Hepatocyte (in vitro differentiated cells): Measurements from ENCODE around the gene CCDC159. TPM values are rescaled to one million over a fixed set of nuclear protein-coding genes. Genes with fewer than 3 reads are reported as not detected.

Experiments
- DNase-seq: peaks from one replicate; pipeline ENCODE4 v3.0.0-alpha.2; 2016; ENCODE audit warnings: low spot score
- H2AFZ ChIP-seq: fragments of 200-600 bp; sonication (generic); 2 replicates; pipeline ENCODE4 v1.6.0; 2016; ENCODE audit warnings: antibody characterized with exemption, mild to moderate bottlenecking
- H3K27ac ChIP-seq: fragments of 200-600 bp; sonication (generic); 2 replicates; pipeline ENCODE4 v1.5.1; 2016; ENCODE audit warnings: mild to moderate bottlenecking
- H3K27me3 ChIP-seq: fragments of 200-600 bp; sonication (generic); 2 replicates; pipeline ENCODE4 v1.6.1; 2016
- H3K36me3 ChIP-seq: fragments of 200-600 bp; sonication (generic); replicated peaks from 2 replicates; pipeline ENCODE4 v1.5.1; 2016; ENCODE audit warnings: low read depth; ENCODE audit not compliant: insufficient read depth
- H3K4me1 ChIP-seq: fragments of 200-600 bp; sonication (generic); 2 replicates; pipeline ENCODE4 v1.5.1; 2016; ENCODE audit warnings: mild to moderate bottlenecking, moderate library complexity; ENCODE audit not compliant: insufficient read depth
- H3K4me2 ChIP-seq: fragments of 200-600 bp; sonication (generic); 2 replicates; pipeline ENCODE4 v1.6.0; 2016
- H3K4me3 ChIP-seq: fragments of 200-600 bp; sonication (generic); 2 replicates; pipeline ENCODE4 v1.5.1; 2016; ENCODE audit warnings: mild to moderate bottlenecking
- H3K79me2 ChIP-seq: fragments of 200-600 bp; sonication (generic); 2 replicates; pipeline ENCODE4 v1.6.0; 2017; ENCODE audit warnings: mild to moderate bottlenecking
- H3K9me2 ChIP-seq: fragments of 200-600 bp; sonication (generic); replicated peaks from 2 replicates; pipeline ENCODE4 v1.6.0; 2017; ENCODE audit warnings: mild to moderate bottlenecking; ENCODE audit not compliant: insufficient read depth
- H3K9me3 ChIP-seq: fragments of 200-600 bp; sonication (generic); 2 replicates; pipeline ENCODE4 v1.5.1; 2016; ENCODE audit warnings: low read depth, mild to moderate bottlenecking
- H4K20me1 ChIP-seq: fragments of 200-600 bp; sonication (generic); 2 replicates; pipeline ENCODE4 v1.6.0; 2016; ENCODE audit warnings: mild to moderate bottlenecking; ENCODE audit not compliant: insufficient read depth, poor library complexity, severe bottlenecking
- EZH2 ChIP-seq: fragments of 200-600 bp; sonication (generic); IDR thresholded peaks from 2 replicates; pipeline ENCODE4 v1.6.1; 2016; ENCODE audit warnings: antibody characterized with exemption, mild to moderate bottlenecking, borderline replicate concordance
- EZH2phosphoT487 ChIP-seq: fragments of 200-600 bp; sonication (generic); IDR thresholded peaks from one replicate; pipeline ENCODE4 v1.6.1; 2018; ENCODE audit warnings: antibody characterized with exemption, mild to moderate bottlenecking, low read depth, moderate library complexity; ENCODE audit not compliant: unreplicated experiment, severe bottlenecking
- WGBS: methylation state at CpG from one replicate; pipeline ENCODE4 v1.1.6; 2016; ENCODE audit warnings: low lambda C conversion rate; ENCODE audit errors: missing lambda C conversion rate; 5-methylcytosine and 5-hydroxymethylcytosine counted together
- polyA plus RNA-seq: library from polyadenylated mRNA; unstranded; fragments of >200 nt; fragmentation: Nextera tagmentation; extraction: Ambion mirVana; gene quantifications from 2 replicates; pipeline ENCODE4 v1.2.1, GENCODE V29; 2016
- total RNA-seq: library from RNA; depleted of rRNA; stranded (reverse); fragments of >200 nt; gene quantifications from 2 replicates; pipeline ENCODE4 v1.2.3, GENCODE V29; 2014
- TF ChIP-seq, protein P1 (sequence below): fragments of 200-600 bp; sonication (generic); IDR thresholded peaks from 2 replicates; pipeline ENCODE4 v1.5.1; 2016; ENCODE audit warnings: antibody characterized with exemption, mild to moderate bottlenecking; ENCODE audit not compliant: poor library complexity

The CCDC159 gene
- total and polyA plus RNA-seq, 2 experiments from 2014 or later: 10.1 to 27.1 TPM

GRCh38 chr19:11355160-11356073 is 9.1 kb downstream of the CCDC159 start, which contains the start of gene PLPPR2:
Gene PLPPR2, plus strand, starts transcription at chr19:11355432. Its CDS starts 2,242 bp downstream, at chr19:11357674.
- TF ChIP-seq EZH2phosphoT487 (no peak), EZH2 (no peak)
- TF ChIP-seq, protein P1, sequence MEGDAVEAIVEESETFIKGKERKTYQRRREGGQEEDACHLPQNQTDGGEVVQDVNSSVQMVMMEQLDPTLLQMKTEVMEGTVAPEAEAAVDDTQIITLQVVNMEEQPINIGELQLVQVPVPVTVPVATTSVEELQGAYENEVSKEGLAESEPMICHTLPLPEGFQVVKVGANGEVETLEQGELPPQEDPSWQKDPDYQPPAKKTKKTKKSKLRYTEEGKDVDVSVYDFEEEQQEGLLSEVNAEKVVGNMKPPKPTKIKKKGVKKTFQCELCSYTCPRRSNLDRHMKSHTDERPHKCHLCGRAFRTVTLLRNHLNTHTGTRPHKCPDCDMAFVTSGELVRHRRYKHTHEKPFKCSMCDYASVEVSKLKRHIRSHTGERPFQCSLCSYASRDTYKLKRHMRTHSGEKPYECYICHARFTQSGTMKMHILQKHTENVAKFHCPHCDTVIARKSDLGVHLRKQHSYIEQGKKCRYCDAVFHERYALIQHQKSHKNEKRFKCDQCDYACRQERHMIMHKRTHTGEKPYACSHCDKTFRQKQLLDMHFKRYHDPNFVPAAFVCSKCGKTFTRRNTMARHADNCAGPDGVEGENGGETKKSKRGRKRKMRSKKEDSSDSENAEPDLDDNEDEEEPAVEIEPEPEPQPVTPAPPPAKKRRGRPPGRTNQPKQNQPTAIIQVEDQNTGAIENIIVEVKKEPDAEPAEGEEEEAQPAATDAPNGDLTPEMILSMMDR: no peak
- peak within 1 kb of the TSS; percentile 64 for H3K4me3 ChIP-seq
- no peaks in the 10 kb centered on the region for H3K36me3 ChIP-seq
- DNase-seq: peak; percentile 96
- H3K9me2 ChIP-seq: no peaks in the 10 kb centered on the region
- no peaks in the 10 kb centered on the region for H4K20me1 ChIP-seq
- WGBS: 32% methylated on average over 10 of the region's 62 CpGs
- peak within 1 kb of the TSS; percentile 95 for H3K4me2 ChIP-seq
- H3K9me3 ChIP-seq: no peaks in the 10 kb centered on the region
- H3K27ac ChIP-seq: no peak within 1 kb of the TSS
- peaks cover 6% of the 10 kb centered on the region for H3K79me2 ChIP-seq
- peak within 1 kb of the TSS; percentile 80 for H2AFZ ChIP-seq
- H3K27me3 ChIP-seq: no peaks in the 10 kb centered on the region
- H3K4me1 ChIP-seq: no peaks in the 10 kb centered on the region

DNA sequence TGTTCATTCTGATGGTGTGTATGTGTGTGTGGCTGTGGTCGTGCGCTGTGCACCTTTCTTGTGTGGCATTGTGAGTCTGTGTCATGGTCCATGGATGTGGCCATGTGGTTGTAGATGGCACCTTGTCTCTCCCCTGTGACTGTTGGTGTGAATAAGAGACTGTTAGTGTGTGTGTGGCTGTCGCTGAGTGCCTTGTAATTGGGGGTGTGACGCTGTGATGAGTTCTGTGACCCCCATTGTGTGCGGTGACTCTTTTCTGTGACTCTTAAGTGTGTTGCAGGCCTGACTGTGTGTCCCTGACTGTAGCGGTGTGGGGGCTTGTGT is 9.7 kb downstream of the CCDC159 start:
- Histone ChIP-seq H2AFZ (no peak overlapping the region), H3K4me2 (peak overlapping the region; percentile 95), H3K4me3 (peak overlapping the region; percentile 64), H3K4me1 (no peaks in the 10 kb centered on the region), H3K9me2 (no peaks in the 10 kb centered on the region), H3K79me2 (peaks cover 6% of the 10 kb centered on the region), H3K27ac (no peak overlapping the region), H3K36me3 (no peaks in the 10 kb centered on the region), H3K9me3 (no peaks in the 10 kb centered on the region), H3K27me3 (no peaks in the 10 kb centered on the region), H4K20me1 (no peaks in the 10 kb centered on the region)
- WGBS: 92% methylated on average over 6 of the region's 6 CpGs
- DNase-seq: no peak
- TF ChIP-seq, protein P1: no peak
- TF ChIP-seq EZH2phosphoT487: no peak
- TF ChIP-seq EZH2: no peak

- Histone ChIP-seq H3K9me2 (no peaks in the 10 kb centered on the region), H3K4me1 (no peaks in the 10 kb centered on the region), H3K27me3 (no peaks in the 10 kb centered on the region), H2AFZ (no peak overlapping the region), H4K20me1 (no peaks in the 10 kb centered on the region), H3K79me2 (peaks cover 6% of the 10 kb centered on the region), H3K9me3 (no peaks in the 10 kb centered on the region), H3K4me2 (peak overlapping the region; percentile 95), H3K4me3 (no peak overlapping the region), H3K36me3 (no peaks in the 10 kb centered on the region), H3K27ac (no peak overlapping the region)
- WGBS: 90% methylated on average over 9 of the region's 11 CpGs
- no peak for DNase-seq
- TF ChIP-seq EZH2: no peak
- TF ChIP-seq EZH2phosphoT487: no peak
- TF ChIP-seq, protein P1: no peak
Measured at GRCh38 chr19:11356676-11357550, 10.6 kb downstream of the CCDC159 start.
